Stimulated activated CD8-positive, alpha-beta memory T cell treated with anti-CD3 and anti-CD28 coated beads, Interleukin-4, amount 100 ng/mL, for 4 hours (primary cell): ENCODE measurements around the gene DCLRE1C.
"Not testable (repeated sequence)": the region's sequence is repeated elsewhere in the genome, so short reads cannot be mapped to it uniquely, and the experiment has no call there.

Experiments used
- DNase-seq, 2 donors: peaks; one replicate each; pipeline ENCODE4 v3.0.0-alpha.2; 2020; ENCODE audit warnings: low read depth in 2 of 2, low spot score in 1 of 2

Gene DCLRE1C

DNA sequence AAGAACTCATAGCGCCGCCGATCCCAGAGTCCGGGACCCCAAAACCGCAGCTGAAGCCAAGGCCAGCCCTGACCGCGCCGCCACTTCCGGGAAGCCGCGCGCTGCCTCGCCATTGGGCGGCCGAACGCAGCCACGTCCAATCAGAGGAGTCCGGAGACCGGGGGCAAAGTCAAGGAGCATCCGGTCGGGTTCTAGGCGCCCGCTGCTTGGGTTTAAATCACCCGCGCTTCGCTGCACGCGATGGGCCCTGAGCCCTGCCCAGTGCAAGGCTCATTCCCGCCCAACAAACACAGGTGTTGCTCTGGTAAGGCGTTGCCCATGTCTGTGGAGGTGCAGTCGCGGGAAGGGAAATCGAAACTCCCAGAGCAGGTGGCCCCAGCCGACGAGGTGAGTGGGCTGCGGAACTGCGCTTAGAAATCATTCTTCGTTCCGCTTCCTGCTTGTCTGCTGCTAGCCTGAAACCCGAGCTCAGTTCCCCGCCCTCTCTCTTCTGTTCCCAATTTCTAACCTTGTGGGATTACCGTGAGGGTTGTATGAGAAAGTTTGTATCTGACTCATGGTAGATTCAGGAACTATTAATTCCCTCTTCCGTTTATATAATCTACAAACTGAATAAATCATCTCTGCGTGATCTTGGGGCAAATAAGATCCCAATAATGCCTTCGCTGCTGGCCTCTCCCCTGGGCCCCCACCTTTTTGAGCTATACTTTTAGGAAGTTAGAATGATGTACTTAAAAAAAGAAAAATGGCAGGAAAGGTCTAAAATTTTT, at the start of gene DCLRE1C:
DCLRE1C (minus strand) TSS at position 96 of the 770 bp plus-strand sequence; CDS start at position 10, 86 bp downstream.
- peak; percentile 70 to 78 for DNase-seq

DNA sequence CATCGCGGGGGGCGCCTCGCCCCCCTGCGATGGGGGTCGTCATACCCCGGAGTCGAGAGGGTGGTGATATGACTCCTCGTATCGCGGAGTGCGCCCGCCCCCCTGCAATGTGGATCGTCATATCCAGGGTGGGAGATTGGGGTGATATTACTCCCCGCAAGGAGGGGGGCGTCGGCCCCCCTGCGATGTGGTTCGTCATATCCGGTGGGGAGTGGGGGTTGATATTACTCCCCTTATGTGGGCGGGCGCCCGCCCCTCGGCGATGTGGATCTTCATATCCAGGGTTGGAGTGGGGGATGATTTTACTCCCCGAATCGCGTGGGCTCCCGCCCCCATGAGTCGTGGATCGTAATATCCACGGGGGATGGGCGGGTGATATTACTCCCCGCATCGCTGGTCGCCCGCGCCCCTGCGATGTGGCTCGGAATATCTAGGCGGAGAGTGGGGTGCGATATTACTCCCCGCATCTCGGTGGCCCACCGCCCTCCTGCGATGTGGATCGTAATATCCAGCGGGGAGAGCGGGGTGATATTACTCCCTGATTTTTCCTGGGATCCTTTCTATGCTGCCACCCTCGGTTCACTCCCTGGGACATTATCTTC, 42.2 kb upstream of the DCLRE1C start:
- DNase-seq: no peak

DNA sequence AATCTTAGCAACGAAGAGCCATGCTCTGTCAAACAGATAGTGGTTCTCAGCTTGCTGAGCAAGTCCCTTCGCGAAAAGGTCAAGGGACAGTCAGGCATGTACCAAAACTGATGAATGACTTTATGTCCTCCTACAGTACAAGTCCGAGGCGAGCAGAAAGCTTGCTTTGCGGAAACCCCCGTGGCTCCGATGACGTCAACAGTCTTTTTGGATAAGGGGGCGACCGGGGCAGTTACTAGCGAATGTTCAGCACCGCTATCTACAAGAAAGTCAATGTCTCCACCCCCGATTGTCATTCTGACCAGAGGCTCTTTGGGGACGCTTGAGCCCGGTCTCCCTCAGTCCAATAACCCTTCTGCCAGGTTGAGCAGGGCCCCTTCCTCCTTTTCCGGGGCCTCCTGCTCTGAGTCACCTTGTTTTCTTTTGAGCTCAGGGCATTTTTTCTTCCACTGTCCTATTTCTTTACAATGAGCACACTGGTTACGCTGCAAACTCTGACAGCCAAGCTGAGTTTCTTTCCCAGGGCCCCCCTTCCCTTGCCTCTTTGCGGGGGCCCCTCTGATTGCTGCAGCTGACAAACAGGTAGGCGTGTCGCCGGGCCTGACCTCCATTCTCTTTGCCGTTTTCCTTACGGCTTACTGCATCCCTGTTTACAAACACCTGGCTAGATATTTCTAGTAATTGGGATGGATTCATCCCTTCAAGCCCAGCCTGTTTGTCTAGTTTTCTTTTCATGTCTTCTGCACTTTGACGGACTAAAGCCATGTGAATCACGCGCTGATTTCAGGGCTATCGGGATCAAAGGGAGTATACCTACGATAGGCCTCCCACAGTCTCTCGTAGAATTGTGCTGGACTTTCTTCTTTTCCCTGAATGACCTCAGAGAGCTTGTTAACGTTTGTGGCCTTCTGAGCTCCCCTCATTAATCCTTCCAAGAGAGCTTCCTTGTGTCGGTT, 39.9 kb upstream of the DCLRE1C start:
- not testable (repeated sequence) for DNase-seq

DNA sequence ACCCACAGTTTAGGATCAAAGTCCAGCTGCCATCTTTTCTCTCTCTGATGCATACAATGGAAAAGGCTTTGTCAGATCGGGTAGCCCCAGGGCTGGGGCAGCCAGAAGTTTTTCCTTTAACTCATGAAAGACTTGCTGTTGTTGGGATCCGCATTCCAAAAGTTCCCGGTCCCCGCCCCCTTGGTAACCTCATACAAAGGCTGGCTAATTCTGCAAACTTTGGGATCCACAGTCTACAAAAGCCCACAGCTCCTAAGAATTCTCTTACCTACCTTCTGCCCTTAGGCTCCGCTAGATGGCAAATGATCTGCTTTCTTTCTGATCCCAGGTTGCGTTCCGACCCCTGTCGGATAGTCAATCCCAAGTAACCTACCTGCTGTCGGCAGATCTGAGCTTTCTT, 38.4 kb upstream of the DCLRE1C start:
- not testable (repeated sequence) for DNase-seq

DNA sequence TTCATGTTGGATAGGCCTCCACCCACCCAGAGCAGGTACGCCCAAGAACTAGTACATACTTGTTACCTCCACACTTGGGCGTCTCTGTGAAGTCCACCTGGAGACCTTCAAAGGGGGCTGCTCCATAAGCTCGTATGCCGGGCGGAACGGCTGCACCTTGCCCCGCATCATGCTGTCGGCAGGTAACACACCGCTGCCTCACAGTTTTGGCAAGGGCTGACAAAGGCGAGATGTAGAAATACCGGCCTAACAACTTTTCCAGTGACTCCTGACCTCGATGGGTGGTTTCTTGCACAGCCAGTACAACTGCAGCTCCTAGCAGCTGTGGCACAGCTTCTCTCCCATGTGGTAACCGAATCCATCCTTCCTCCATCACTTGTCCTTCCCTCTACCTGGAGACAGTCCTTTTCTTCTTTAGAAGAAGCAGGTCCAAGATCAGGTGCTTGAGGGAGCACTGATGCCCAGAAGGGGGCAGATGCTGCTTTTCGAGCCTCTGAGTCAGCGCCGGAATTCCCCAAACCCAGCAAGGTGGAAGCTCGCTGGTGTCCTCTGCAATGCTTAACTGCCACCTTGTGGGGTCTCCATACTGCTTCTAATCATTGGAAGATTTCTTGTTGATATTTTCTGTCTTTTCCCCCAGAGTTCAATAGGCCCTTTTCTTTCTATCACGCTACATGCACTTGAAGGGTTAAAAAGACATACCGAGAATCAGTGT, 37.3 kb upstream of the DCLRE1C start:
- peak; percentile 4 to 12 for DNase-seq

DNA sequence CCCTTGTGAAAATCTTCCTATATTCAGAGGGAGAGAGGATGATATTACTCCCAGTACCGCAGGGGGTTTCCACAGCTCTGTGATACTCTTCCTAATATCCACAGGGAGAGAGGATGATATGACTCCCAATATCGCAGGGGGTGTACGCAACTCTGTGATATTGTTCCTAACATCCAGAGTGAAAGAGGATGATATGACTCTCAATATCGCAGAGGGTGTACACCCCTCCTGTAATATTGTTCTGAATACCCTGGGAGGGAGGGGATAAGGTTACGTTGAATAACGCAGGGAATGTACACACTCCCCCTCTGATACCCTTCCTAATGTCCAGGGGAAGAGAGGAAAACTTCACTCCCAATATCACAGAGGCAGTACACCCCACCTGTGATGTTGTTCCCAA, 35.7 kb upstream of the DCLRE1C start:
- DNase-seq: not testable (repeated sequence)

DNA sequence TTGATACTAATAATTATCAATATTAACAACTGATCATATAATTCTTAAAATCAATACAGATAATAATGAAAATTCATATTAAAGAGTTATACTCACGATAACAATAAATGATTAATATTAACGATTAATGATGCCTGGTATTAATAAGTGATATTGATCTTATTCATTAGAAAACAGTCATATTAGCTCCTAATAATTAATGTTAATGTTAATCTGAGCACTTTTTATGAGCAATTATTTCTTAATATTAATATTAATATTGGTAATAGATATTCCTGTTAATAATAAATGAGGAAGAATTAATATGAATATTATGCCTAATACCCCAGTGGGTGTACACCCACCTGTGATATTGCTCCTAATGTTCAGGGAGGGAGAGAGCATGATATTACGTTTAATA, 28.8 kb upstream of the DCLRE1C start:
- DNase-seq: no peak

DNA sequence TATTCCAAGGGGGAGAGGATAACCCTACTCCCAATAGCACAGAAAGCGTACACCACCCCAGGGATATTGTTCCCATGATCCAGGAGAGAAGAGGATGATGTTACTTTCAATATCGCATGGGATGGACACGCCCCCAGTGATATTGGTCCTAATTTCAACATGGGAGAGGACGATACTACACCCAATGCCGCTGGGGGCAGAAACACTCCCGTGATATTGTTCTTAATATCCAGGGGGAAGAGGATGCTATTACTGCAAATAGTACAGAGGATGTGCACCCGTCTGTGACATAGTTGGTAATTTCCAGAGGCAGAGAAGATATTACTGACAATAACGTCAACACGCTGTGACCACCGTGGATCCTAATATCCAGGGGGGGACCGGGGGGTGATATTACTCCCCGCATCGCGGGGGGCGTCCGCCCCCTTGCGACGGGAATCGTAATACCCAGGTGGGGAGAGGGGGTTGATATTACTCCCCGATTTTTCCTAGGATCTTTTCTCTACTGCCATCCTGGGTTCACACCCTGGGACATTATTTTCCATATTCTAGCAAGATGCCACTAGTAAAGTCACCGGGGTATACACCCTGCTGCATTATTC, 21.9 kb upstream of the DCLRE1C start:
- no peak for DNase-seq

DNA sequence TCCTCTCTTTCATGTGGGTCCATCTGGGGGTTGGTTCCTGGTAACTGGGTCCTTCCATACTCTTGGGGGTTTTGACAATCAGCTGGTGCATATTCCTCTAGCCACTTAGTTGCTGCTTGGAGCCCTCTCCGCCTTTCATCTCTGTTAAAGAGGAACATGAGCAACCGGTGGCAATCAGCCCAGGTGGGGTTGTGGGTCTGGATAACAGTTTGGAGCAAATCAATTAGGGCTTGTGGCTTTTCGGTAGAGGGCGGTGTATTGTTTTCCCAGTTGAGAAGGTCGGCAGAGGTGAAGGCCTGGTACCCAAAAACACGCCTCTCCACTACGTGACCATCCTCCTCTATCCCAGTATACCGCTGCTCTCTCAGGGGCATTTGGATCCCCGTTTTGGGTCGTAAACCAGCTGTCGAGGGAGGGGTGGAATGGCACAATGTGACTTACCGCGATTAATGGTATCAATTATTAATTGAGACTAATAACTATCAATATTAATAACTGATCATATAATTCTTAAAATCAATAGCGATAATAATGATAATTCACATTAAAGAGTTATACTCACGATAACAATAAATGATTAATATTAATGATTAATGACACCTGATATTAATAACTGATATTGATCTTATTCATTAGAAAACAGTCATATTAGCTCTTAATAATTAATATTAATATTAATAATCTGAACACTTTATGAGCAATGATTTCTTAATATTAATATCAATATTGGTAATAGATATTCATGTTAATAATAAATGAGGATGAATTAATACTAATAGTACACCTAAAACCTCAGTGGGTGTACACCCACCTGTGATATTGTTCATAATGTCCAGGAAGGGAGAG, 20.5 kb upstream of the DCLRE1C start:
- DNase-seq: not testable (repeated sequence)

DNA sequence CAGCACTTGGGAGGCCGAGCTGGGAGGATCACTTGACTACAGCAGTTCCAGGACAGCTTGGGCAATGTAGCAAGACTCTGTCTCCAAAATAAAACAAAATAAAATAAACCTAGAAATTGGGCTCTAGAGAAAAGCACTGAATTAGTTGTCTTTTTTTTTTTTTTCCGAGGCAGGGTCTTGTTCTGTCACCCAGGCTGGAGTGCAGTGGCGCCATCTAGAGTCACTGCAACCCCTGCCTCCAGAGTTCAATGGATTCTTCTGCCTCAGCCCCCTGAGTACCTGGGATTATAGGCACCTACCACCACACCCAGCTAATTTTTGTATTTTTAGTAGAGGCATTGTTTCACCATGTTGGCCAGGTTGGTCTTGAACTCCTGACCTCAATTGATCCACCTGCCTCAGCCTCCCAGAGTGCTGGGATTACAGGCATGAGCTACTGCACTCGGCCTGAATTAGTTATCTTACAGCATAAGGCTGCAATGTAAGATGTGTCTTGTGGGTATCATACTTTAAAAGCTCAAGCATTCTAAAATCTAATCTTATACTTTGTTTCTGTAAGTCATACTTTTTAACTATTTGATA, 18.1 kb upstream of the DCLRE1C start:
- DNase-seq: peak in 1 of 2 donors; percentile 4

DNA sequence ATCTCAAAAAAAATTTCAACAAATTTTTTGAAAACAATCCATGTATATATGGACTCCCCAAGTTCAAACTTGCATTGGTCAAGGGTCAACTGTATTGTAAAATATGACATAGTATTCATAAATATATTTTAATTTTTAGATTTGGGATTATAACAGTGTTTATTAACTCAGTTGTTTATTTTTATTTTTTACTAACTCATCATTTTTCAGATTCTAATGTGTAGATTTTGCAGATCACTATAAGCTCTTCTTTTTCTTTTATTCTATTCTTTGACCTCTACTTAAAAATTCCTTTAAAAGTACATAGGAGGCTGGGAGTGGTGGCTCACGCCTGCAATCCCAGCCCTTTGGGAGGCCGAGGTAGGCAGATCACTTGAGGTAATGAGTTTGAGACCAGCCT, 14.0 kb upstream of the DCLRE1C start:
- no peak for DNase-seq

DNA sequence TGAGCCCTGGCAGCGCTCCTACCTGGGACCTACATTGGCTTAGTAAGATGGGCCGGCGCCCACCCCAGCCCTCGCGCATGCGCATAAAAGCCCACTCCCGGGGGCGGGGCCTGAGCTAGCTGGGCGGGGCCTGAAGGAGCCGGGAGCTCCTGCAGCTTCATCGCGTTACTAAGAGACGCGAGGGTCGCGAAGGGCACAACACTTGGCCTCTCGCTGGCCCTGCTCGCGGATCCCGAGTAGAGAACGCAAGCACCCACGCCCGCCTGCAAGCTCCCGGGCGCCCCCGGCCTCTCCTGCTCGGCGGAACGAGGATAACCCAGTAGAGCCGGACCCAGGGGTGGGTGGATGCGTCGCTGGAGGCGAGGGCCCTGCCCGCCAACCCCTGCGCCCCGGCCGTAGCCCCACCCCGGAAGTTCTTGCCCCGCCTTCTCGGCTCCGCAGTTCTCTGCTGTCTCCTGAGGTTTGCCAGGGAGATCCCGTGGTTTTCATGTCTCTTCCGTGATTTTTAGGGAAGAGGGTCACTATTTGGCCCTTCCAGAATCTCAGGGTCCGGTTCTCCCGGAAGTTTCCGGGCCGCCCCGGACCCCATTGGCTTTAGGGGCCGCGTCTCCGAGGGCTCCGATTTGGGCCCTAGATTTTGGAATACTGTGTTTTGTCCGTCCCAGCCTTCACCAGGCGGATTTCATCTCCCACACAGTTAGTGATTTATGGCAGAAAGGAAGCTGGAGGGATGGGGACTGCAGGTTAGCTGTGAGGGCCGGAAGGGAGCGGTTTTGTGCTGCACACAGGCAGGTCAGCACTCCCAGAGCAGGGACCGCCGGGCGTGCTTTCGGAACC, 5.5 kb upstream of the DCLRE1C start, which contains the start of gene MEIG1:
MEIG1 (plus strand) TSS at position 168 of the 837 bp plus-strand sequence. CDS start 7,081 bp downstream, outside the sequence.
- peak; percentile 84 to 94 for DNase-seq

DNA sequence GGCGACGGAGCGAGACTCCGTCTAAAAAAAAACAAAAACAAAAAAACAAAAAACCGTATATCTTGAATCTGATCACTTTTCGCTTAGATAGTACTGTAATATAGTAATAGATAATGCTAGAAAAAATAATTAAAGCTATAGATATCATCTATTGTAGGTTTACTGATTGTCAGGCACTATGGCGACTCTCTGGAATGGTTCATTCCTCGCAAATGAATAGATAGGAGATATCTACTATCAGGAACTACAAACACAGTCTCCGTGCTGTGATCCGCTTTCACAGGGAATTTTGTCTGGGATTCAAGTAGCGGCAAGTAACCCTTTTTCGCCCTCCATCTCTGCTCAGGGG, 5.0 kb upstream of the DCLRE1C start:
- DNase-seq: no peak

DNA sequence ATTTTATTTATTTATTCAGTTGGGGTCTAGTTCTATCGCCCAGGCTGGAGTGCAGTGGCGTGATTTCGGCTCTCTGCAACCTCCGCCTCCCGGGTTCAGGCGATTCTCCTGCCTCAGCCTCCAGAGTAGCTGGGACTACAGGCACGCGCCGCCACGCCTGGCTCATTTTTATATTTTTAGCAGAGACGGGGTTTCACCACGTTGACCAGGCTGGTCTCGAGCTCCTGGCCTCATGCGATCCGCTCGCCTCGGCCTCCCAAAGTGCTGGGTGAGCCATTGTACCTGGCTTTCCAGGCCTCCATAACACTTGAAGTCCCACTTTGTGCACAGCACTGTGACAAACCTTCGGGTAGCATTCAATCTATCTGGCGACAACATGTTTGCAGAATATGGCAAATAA, 1.0 kb upstream of the DCLRE1C start:
- no peak for DNase-seq

DNA sequence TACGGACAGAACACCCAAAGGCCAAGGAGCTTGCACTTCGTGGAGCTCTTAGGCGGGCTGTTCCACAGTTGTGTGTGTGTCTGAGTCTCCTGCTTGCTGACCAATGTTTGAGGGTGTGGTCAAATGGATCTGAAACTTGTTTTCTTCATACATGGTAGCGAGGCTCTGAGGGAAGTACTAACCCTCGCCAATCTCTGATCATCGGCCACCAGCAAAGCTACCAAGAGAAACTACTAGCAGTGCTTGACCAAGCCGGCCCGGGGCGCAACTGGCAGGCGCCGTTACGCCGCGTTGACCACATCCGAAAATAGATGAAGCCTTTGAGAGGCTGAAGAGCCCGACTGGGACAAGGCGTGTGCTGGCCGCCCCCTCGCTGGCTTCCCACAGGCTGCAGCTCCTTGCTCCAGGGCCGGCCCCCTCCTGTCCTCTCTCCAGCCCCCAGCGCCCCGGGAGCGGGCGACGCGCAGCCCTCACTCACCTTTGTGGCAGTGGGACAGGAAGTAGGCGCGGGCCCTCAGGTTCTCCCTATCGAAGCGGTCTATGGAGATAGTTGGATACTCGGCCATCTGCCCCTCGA, 384 bp downstream of the DCLRE1C start:
- no peak for DNase-seq

DNA sequence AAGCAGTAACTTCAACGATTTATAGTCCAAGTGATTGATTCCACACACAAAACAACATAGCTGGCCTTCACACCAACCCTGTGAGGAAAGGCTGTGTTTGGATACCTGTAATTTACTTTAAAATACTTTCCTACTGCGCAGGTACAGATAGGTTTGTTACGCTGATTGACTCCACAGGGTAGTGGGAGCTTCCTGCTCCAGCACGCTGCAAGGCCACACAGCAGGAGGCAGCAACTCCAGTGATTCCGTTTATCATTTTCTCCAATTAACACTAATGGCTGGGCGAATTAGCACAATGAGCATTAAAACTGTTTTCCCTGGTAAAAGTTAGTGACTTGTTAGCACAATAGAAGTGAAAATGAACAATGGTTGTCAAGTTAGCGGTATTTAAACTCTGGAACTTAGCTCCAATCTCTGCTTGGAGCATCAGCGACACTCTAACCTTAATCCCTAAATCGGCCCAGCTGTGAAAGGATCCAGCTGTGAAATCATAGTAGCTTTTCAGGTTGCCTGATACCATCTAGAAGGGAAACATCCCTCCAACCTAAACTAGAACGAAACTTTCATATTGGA, 959 bp downstream of the DCLRE1C start:
- DNase-seq: no peak

DNA sequence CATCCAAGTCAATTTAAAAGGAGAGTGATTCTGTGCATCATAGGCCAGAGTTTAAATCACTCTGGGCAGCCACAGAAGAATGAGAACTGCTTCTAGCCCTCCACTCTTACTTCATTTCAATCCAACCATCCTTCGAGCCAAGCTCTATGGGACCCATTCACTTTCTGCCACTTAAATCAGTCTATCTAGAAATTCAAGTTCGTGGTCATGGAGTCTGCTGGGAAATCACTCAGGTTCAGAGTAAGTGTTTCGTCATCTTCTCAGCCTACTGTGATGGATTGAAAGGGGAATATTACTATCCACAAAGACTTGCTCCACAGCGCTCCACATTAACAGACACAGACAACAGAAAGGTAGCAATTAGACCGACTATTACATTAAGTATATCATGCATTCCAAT, 4.6 kb downstream of the DCLRE1C start:
- DNase-seq: no peak

DNA sequence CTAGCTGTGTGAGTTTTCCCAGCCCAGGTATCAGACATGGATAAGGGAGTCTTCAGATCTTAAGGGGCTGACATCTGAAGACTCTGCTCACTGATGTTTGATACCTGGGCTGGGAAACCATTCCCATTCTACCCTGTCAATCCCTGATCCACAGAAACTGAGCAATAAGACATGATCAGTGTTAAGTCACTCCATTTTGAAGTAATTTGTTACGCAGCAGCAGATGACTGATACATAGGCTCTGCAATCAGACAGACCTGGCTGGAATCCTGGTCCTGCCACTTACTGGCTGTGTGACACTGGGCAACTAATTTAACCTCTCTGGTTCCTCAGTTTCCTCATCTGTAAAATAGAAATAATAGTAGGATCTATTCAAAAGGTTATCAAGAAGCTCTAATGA, 6.6 kb downstream of the DCLRE1C start:
- DNase-seq: no peak
